GM21367 (cell line): ENCODE data around the gene DNAH9.

ENCODE experiments used
- ATAC-seq: cut with Tn5 transposase; IDR thresholded peaks from one replicate; pipeline ENCODE4 v1.9.1; 2021; ENCODE audit not compliant: unreplicated experiment

Gene DNAH9

GRCh38 chr17:11608396-11608795 lies 10.1 kb downstream of the DNAH9 start:
- no peak for ATAC-seq

GRCh38 chr17:11610999-11611566 lies 12.8 kb downstream of the DNAH9 start:
- ATAC-seq = no peak

DNA sequence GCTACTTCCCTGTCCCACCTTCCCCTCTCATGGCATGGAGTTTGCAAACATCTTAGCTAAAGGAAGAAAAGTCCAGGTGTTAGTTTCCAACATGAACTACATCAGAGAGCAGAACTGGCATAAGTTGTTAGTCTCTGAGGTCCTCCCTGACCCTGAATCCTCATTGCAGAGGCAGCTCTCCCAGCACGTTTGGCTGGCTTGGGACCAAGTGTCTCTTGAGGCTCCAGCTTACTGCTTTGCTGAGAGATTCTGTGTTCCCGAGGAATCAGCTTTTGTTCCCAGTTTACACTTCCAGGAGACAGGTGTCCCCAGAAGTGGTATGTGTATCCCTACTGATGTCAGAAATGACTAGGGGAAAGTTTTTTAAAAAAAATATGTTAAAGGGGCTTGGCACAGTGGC lies 14.7 kb downstream of the DNAH9 start:
- ATAC-seq = no peak

DNA sequence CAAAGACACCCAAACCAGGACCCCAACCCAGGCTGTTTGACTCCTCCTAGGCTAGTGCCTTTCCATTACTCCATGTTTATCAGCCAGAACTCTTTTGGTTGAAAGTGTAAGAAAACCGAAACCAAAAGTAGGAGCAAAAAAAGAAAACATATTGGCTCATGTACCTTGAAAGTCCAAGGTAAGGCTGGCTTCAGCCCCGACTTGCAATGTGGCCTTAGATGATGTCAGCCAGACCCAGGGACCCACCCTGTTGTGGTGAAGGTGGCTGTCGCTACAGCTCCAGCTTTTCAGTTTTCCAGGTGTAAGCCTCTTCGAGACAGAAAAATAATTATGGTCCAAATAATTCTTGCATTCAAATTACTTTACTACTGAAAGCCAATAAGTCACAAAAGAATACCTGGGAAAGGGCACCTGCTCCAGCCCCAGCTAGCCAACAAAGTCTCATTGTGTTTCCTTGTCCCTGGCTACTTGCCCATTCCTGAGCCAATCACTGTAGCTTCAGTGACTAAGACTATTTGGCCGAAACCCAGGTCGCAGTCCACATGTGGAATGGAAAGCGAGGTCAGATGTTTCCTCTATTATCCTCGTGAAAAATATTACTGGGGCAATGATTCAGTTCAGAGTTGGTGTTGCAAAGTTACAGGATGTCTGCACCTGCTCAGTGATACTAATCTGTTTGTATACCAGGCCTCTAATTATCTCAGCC lies 20.7 kb downstream of the DNAH9 start:
- ATAC-seq = no peak

GRCh38 chr17:11622492-11622891 lies 24.2 kb downstream of the DNAH9 start:
- ATAC-seq = no peak

- ATAC-seq = no peak
These were observed 26.7 kb downstream of the DNAH9 start for GRCh38 chr17:11624976-11625375.

DNA sequence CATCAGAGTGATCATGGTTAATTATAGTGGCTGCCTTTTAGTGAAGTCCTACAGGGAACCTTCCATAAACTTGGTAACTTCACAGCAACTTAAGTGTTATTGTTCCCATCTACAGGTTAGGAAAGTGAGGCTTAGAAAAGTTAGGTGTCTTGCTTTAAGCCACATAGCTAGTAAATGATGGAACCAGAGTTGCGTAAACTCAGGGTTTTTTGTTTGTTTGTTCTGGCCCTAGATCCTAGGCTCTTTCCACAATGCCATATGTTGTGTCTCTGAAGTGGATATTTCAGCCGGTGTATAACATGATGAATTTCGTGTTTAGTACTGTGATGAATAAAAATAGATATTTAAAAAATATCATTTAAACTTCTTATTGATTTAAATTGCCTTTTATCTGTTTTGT lies 27.6 kb downstream of the DNAH9 start:
- ATAC-seq = no peak

DNA sequence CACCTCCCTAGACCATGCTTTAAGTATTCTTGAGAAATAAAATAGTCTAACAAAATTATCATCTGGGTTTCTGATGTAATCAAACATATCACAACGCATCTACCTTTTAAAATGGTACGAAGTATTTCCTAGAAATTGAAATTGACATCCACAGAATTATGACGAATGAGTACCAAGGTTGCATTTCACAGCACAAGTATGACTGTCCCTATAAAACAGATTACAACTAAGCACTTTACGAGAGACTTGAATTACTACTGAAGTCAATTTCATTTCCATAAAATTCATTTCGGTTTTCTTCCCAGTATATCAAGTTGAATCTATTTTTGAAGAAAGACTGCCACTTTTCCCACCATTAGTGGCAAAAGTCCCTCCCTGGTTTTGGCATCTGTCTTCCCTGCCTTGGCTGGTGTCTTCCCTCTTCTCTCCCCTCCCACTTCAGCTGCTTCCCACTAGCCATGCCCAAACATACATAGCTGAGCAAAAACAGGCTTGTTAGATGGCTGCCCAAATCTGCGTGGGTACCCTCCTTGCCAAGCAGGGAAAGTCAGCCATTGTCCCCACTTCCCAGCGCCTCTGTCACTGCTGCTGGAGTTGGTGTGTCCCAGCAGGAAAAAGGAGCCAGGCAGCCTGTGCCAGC lies 29.2 kb downstream of the DNAH9 start:
- no peak for ATAC-seq

DNA sequence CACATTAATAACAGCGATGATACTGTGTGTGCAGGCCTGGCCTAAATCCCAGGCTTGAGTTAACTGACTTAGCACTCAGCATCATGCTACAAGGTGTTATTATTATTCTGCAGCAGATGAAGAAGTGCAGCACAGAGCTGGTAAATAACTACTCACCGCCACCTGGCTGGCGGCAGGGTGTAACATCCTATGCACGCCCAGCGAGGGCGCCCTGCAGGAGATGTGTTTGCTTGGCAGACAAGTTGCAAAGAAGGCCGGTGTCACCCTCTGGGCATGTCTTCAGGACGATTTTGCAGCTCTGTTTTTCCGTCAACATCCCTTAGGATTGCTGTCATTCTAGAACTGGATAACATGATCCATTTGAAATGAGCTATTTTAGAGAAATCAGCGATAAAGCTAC lies 30.1 kb downstream of the DNAH9 start:
- no peak for ATAC-seq

DNA sequence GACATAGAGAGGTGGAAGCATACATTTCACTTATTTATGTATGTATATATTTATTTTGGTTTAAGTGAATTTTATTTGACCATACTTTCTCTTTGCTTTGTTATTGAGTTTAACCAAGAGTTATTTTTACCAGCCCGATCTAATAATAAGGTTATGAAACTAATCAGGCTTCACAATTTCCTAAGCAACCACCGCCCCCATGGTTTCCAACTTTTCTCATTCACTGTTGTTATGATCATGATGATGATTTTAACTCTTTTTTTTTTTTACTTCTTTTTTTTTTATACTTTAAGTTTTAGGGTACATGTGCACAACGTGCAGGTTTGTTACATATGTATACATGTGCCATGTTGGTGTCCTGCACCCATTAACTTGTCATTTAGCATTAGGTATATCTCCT lies 30.6 kb downstream of the DNAH9 start:
- ATAC-seq = no peak

DNA sequence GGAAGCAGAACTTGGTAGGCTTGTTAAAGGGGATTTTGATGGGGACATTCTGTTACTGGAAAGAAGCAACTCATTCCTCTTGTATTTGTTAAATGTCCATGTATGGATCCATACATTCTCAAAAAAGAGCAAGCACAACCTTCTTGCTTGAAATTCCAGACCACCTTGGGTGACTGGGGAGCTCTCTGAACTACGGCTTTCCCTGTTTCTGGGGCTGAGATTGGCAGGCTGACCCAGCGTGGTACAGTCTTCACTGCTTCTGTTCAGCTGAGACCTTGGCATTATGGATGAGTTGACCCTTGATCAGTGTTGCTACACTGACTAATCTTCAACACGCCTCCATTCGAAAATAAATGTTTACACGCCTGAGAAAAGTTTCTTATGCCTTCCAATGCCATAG lies 38.5 kb downstream of the DNAH9 start:
- ATAC-seq = no peak

DNA sequence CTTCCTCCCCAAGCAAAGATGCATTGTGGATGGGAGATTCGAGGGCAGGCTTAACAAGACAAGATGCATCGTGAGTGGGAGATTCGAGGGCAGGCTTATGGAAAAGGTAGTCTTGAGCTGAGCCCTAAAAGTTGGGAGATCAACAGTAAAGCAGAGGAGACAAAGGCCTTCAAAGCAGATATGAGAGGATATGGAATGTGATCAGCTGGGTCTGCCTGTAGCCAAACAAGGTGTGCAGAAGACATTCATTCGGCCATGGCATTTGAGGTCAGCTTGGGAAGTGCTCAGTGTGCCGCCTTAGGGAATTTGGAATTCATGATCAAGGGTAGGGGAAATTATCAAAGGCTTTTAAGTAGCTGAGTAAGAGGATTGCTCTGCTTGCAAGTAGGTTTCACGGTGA lies 39.5 kb downstream of the DNAH9 start:
- ATAC-seq = no peak

- ATAC-seq = no peak
These were observed 40.5 kb downstream of the DNAH9 start for GRCh38 chr17:11638700-11639265.

DNA sequence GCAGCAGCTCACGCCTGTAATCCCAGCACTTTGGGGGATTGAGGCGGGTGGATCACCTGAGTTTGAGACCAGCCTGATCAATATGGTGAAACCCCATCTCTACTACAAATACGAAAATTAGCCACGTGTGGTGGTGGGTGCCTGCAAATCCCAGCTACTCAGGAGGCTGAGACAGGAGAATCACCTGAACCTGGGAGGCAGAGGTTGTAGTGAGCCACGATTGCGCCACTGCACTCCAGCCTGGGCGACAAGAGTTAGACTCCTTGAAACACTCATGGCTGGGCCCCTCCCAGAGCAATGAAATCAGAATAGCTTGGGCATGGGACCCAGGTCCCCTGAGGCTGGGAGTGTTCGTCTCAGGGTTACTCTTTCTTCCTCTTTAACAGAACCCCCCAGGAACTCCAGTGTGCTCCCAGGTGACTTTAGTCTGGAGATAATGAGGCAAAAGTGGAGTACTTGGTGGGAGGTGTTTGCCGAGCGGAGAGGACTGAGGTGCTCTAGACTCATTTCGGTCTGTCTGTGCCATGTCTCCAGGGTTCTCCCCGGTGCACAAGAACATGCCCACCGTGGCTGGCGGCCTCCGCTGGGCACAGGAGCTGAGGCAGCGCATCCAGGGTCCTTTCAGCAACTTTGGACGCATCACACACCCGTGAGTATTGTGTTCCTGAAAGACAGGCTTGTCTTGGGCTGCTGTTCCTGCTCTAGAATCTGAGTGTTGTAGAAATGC lies 41.6 kb downstream of the DNAH9 start:
- ATAC-seq = no peak

DNA sequence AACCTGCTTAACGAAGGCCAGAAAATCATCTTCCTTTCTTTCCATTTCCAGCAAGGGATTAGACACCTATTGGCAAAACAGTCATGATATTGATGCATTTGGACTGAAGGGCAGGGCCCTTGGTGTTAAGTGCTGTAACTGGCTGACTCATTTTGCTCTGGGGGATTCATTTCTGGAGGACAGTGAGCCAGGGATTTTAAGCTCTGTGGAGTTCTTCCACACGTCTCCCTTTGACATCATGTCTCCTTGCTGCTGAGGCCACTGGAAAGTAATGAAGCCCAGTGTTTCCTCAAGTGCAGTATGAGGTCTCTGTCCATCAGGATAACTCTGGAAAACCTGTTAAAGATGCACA lies 42.2 kb downstream of the DNAH9 start:
- no peak for ATAC-seq

DNA sequence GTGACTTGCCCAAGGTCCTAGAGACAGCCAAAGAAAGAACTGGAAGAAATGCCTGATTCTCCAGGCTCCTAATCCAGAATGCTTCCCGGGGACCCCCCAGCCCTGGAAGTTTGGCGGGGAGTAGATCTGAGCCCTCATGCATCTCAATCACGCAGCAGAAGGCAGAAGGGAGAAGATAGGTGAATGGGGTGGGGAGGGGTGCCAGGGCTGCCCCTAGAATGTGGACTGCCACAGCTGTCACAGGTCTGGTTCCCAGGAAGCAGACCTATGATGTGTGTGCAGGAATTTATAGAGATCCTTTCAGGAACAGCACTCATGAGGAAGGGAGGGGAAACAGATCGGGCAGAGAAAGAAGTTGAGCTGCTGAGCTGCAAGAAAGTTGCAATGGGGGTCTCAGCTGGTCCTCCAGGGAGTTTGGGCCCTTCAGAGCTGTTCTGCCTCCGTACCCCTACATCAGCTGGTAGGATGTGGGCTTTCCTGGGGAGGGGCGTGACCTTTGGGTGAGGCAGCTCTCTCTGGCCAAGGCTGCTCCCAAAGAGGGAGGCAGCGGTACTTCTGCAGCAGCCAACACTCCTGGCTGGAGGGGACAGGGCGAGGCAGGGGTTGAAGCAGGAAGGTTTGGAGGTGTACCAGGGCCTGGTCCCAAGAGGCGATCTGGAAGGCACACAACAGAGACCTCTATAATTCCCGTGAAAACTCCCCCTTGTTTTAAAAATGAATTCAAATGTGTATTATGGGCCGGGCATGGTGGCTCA lies 43.4 kb downstream of the DNAH9 start:
- no peak for ATAC-seq

- no peak for ATAC-seq
These were observed 44.4 kb downstream of the DNAH9 start for GRCh38 chr17:11642655-11643054.

DNA sequence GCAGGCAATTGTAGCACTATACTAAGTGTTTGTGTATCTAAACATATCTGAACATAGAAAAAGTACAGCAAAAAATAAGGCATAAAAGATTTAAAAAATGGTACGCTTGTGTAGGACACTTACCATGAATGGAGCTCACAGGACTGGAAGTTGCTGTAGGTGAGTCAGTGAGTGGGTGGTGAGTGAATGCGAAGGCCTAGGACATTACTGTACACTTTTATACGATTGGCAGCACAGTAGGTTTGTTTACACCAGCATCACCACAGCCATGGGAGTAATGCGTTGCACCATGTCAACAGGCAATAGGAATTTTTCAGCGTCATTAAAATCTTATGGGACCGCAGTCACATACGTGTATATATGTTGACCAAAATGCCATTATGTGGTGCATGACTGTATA lies 45.6 kb downstream of the DNAH9 start:
- ATAC-seq = no peak

- ATAC-seq = no peak
These were observed 46.3 kb downstream of the DNAH9 start for GRCh38 chr17:11644265-11645212.

DNA sequence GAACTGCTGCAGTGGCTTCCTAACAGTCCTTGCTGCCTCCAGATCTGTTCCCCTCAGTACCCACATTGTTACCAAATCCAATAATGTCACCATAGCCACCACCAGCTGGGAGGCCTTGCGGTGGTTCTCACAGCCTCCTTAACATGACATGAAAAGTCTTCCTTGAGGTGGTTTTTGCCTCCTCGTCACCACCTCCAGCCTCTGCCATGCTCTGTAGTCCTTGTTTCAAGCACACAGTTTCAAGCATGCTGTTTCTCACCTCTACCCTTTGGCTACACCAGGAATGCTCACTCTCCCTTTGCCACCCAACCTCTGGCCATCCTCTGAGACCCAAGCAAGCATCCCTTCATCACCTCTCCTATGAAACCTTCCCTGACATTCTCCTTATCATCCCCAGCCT lies 47.2 kb downstream of the DNAH9 start:
- ATAC-seq = no peak
